ENCODE measurements around the gene RALY. TPM values are rescaled to one million over a fixed set of nuclear protein-coding genes. Genes with fewer than 3 reads are reported as not detected.

RALY gene
- total RNA-seq (100 to 1,000 TPM; 112 to 116 TPM), polyA plus RNA-seq (100 to 1,000 TPM; 191 to 218 TPM)

DNA sequence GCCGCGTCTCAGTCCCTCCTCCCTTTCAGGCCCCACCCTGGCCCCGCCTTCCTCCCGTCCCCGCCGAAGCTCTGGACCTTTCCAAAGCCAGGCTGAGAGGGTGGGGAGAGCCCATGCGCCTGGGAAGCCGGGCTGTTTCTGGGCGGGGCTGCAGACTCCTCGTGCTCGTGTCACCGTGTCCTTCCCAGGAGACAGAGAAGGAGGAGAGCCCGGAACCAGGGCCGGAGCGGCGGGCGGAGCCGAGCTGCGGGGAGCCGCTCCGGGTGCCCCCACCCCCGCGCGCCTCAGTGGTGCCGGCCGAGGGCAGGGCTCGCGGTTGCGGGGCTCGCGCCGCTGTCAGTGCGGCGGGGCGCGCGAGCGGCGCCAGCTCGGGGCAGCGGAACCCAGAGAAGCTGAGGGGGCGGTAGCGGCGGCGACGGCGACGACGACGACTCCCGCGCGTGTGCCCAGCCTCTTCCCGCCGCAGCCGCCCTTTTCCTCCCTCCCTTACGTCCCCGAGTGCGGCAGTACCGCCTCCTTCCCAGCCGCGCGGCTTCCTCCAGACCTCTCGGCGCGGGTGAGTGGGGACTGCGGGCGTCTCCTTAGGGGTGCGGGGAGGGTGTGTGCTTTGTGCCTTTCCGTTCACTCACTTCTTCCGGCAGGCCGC is at the start of gene RALY:
Gene RALY (plus strand): TSS at position 336 of the 646 bp plus-strand sequence. CDS start 78,164 bp downstream, outside the sequence.
- Histone ChIP-seq H3K4me1 (ENCODE audit: insufficient read depth, low read length) (peaks cover 65% of the 10 kb centered on the region), H3K9me3 (ENCODE audit: control insufficient read depth in 1 of 2, low read length in 2 of 2) (no peaks in the 10 kb centered on the region), H3K27me3 (ENCODE audit: insufficient read depth, low read length) (no peaks in the 10 kb centered on the region), H3K36me3 (ENCODE audit: insufficient read depth, low read length) (no peaks in the 10 kb centered on the region), H3K4me3 (ENCODE audit: low read length in 2 of 2) (peak within 1 kb of the TSS; percentile 77 to 89), H3K27ac (ENCODE audit: low read depth, low read length) (peak within 1 kb of the TSS; percentile 94)
- peak; percentile 96 to 99 (median 98) for DNase-seq
- Mint-ChIP-seq H3K27ac (peak within 1 kb of the TSS; percentile 99 to 100 (median 99)), H3K4me1 (peaks cover 47 to 76% (median 60%) of the 10 kb centered on the region in 4 donors), H3K27me3 (peaks cover 0 to 2% of the 10 kb centered on the region in 2 donors), H3K4me3 (peak within 1 kb of the TSS; percentile 96 to 99 (median 98)), H3K9me3 (peaks cover 0 to 4% (median 0%) of the 10 kb centered on the region in 8 donors), H3K36me3 (peaks cover 0 to 28% of the 10 kb centered on the region in 2 donors)
- ChIA-PET POLR2A (ENCODE audit: partially characterized antibody) (interaction anchor here (0.5 to 3.6 kb wide), 36 partner anchors 9 to 1960 kb away, joined by 3 to 71 read pairs (median 4); partner anchors contain the start of genes ACTL10, CBFA2T2, CHMP4B and EIF2S2), CTCF (ENCODE audit: partially characterized antibody) (interaction anchor here (0.8 to 1.2 kb wide), 5 partner anchors 17 to 183 kb away, joined by 3 to 4 read pairs (median 3); partner anchors contain the start of gene CHMP4B)
- intact Hi-C loops (cut with micrococcal nuclease) = loop anchor here (1.0 to 5.0 kb wide), 7 partner anchors 15 to 550 kb away; partner anchors contain the start of genes AHCY, CHMP4B, EIF2S2 and SNTA1

DNA sequence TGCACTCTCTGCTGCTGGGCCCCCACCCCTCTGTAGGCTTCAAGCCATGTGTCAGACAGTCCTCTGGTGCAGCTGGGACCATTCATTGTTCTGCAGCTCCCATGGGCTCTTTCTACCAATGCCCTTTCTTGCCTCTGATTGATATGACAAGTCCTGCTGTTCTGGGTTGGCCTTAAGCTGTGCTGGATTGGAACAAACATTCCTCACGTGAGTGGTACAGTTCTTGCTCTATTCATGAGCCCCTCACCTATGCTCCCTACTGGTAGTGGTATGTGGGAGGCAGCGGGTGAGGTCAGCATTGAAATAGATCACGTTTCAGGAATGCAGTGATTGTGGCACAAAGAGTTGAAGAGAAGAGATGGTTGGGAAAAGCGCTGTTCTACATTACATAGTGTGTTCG is 48.8 kb upstream of the RALY start:
- H3K27me3 Mint-ChIP-seq = peaks cover 0 to 2% of the 10 kb centered on the region in 2 donors
- POLR2A ChIA-PET (ENCODE audit: partially characterized antibody) = interaction anchor here (0.6 kb wide), 1 partner anchor 106 kb away, joined by 3 read pairs; no protein-coding TSS in a partner anchor
- peaks cover 5 to 9% of the 10 kb centered on the region in 2 donors for H3K36me3 Mint-ChIP-seq
- no peaks in the 10 kb centered on the region for H3K4me1 Mint-ChIP-seq
- no peaks in the 10 kb centered on the region for H3K4me1 ChIP-seq (ENCODE audit: insufficient read depth, low read length)
- DNase-seq = no peak
- H3K36me3 ChIP-seq (ENCODE audit: insufficient read depth, low read length) = no peaks in the 10 kb centered on the region
- CTCF ChIA-PET (ENCODE audit: partially characterized antibody) = interaction anchor here (0.7 kb wide), 1 partner anchor 7 kb away, joined by 3 read pairs; no protein-coding TSS in a partner anchor
- no peak overlapping the region for H3K27ac ChIP-seq (ENCODE audit: low read depth, low read length)
- no peak overlapping the region for H3K27ac Mint-ChIP-seq
- intact Hi-C loops (cut with micrococcal nuclease) = no loop called here
- H3K27me3 ChIP-seq (ENCODE audit: insufficient read depth, low read length) = no peaks in the 10 kb centered on the region
- peaks cover 0 to 18% of the 10 kb centered on the region in 2 donors for H3K9me3 ChIP-seq (ENCODE audit: control insufficient read depth in 1 of 2, low read length in 2 of 2)
- H3K9me3 Mint-ChIP-seq = peaks cover 6 to 25% (median 21%) of the 10 kb centered on the region in 8 donors
- no peak overlapping the region for H3K4me3 ChIP-seq (ENCODE audit: low read length in 2 of 2)
- no peak overlapping the region for H3K4me3 Mint-ChIP-seq

DNA sequence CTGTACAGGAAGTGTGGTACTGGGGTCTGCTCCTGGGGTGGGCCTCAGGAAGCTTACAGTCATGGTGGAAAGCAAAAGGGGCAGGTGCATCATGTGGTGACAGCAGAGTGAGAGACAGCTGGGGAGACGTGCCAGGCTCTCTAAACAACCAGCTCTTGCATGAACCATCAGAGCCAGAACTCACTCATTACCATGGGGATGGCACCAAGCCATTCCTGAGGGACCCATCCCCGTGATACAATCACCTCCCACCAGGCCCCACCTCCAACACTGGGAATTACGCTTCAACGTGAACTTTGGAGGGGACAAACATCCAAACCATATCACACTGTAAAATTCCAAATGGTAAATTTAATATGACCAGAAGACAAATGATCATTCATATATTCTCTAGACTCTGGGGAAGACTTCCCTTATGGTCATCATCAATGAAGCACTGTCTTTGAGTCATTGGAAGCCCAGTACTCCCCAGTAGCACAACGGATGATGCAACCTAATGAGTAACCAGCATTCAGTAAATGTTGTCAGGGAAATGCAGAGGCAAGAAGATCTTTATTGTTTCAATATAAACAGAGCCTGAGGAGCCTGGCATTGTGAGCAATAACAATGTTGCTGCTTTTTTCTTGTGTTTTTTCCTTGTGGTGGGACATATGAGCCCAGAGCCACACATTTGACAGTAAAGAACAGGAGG is 48.2 kb upstream of the RALY start:
- Mint-ChIP-seq H3K27me3 (peaks cover 0 to 2% of the 10 kb centered on the region in 2 donors), H3K9me3 (peaks cover 6 to 30% (median 22%) of the 10 kb centered on the region in 8 donors), H3K4me1 (no peaks in the 10 kb centered on the region), H3K4me3 (no peak overlapping the region), H3K27ac (no peak overlapping the region), H3K36me3 (peaks cover 5 to 9% of the 10 kb centered on the region in 2 donors)
- H3K4me1 ChIP-seq (ENCODE audit: insufficient read depth, low read length) = no peaks in the 10 kb centered on the region
- ChIA-PET CTCF (ENCODE audit: partially characterized antibody) (no interaction called here), POLR2A (ENCODE audit: partially characterized antibody) (no interaction called here)
- no peak overlapping the region for H3K27ac ChIP-seq (ENCODE audit: low read depth, low read length)
- H3K36me3 ChIP-seq (ENCODE audit: insufficient read depth, low read length) = no peaks in the 10 kb centered on the region
- intact Hi-C loops (cut with micrococcal nuclease) = no loop called here
- H3K9me3 ChIP-seq (ENCODE audit: control insufficient read depth in 1 of 2, low read length in 2 of 2) = peaks cover 0 to 18% of the 10 kb centered on the region in 2 donors
- DNase-seq = no peak
- no peaks in the 10 kb centered on the region for H3K27me3 ChIP-seq (ENCODE audit: insufficient read depth, low read length)
- no peak overlapping the region for H3K4me3 ChIP-seq (ENCODE audit: low read length in 2 of 2)

DNA sequence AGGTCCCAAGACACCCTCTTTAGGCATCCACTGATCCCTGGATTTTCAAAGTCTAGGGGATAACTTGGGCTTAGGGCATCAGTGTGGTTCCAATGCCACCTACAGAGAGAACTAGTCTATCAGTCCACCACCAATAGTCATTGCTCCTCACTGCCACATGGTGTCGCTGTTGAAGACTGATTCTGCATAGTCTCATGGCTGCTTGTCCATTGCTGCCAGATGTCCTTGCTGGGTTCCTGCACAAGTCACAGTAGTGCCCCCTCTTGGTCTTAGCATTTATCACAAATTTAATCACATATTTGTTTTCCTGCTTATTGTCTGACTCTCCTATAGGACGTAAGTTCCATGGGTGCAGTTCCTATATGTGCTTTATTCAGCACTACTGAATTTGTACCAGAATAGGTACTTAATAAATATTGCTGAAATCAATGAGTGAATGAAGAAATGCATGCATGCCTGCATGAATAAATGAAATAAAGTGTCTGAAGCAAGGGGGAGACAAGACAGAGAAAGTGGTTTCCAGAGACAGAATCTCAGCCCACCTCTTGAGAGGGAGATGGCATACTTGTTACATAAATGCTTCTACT is 45.9 kb upstream of the RALY start:
- ChIA-PET POLR2A (ENCODE audit: partially characterized antibody) (no interaction called here), CTCF (ENCODE audit: partially characterized antibody) (no interaction called here)
- intact Hi-C loops (cut with micrococcal nuclease) = no loop called here
- Histone ChIP-seq H3K27me3 (ENCODE audit: insufficient read depth, low read length) (no peaks in the 10 kb centered on the region), H3K4me1 (ENCODE audit: insufficient read depth, low read length) (no peaks in the 10 kb centered on the region), H3K36me3 (ENCODE audit: insufficient read depth, low read length) (no peaks in the 10 kb centered on the region), H3K27ac (ENCODE audit: low read depth, low read length) (no peak overlapping the region), H3K9me3 (ENCODE audit: control insufficient read depth in 1 of 2, low read length in 2 of 2) (peaks cover 0 to 18% of the 10 kb centered on the region in 2 donors), H3K4me3 (ENCODE audit: low read length in 2 of 2) (no peak overlapping the region)
- no peaks in the 10 kb centered on the region for H3K4me1 Mint-ChIP-seq
- H3K9me3 Mint-ChIP-seq = peaks cover 6 to 37% (median 30%) of the 10 kb centered on the region in 8 donors
- peak; percentile 25 to 48 (median 34) for DNase-seq
- H3K27ac Mint-ChIP-seq = no peak overlapping the region
- H3K27me3 Mint-ChIP-seq = peaks cover 0 to 4% of the 10 kb centered on the region in 2 donors
- no peak overlapping the region for H3K4me3 Mint-ChIP-seq
- peaks cover 9 to 10% of the 10 kb centered on the region in 2 donors for H3K36me3 Mint-ChIP-seq

DNA sequence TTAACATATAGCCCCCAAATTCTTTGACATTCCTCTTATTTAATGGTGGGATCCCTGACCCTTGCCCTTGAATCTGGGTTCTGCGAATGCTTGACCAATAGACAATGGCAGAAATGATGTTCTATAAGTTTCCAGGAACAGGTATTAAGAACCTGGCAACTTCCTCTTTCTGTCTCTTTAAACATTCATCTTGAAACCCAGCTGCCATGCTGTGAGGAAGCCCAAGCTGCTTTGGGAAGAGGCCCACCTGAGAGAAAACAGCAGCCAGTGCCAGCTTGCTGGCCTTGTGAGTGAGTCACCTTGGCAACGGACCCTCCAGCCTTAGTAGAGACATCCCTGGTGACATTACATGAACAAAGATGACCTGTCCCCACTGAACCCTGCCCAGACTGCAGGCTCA is 45.2 kb upstream of the RALY start:
- intact Hi-C loops (cut with micrococcal nuclease) = no loop called here
- POLR2A ChIA-PET (ENCODE audit: partially characterized antibody) = no interaction called here
- no peak overlapping the region for H3K27ac ChIP-seq (ENCODE audit: low read depth, low read length)
- Mint-ChIP-seq H3K36me3 (peaks cover 9 to 10% of the 10 kb centered on the region in 2 donors), H3K4me1 (no peaks in the 10 kb centered on the region), H3K27ac (no peak overlapping the region), H3K27me3 (peaks cover under 1 to 6% of the 10 kb centered on the region in 2 donors), H3K9me3 (peaks cover 6 to 37% (median 30%) of the 10 kb centered on the region in 8 donors), H3K4me3 (no peak overlapping the region)
- no peak overlapping the region for H3K4me3 ChIP-seq (ENCODE audit: low read length in 2 of 2)
- H3K9me3 ChIP-seq (ENCODE audit: control insufficient read depth in 1 of 2, low read length in 2 of 2) = peaks cover 0 to 18% of the 10 kb centered on the region in 2 donors
- CTCF ChIA-PET (ENCODE audit: partially characterized antibody) = interaction anchor here (1.0 to 1.1 kb wide), 2 partner anchors 34 to 182 kb away, joined by 3 read pairs; no protein-coding TSS in a partner anchor
- no peaks in the 10 kb centered on the region for H3K27me3 ChIP-seq (ENCODE audit: insufficient read depth, low read length)
- no peaks in the 10 kb centered on the region for H3K36me3 ChIP-seq (ENCODE audit: insufficient read depth, low read length)
- DNase-seq = no peak
- no peaks in the 10 kb centered on the region for H3K4me1 ChIP-seq (ENCODE audit: insufficient read depth, low read length)

DNA sequence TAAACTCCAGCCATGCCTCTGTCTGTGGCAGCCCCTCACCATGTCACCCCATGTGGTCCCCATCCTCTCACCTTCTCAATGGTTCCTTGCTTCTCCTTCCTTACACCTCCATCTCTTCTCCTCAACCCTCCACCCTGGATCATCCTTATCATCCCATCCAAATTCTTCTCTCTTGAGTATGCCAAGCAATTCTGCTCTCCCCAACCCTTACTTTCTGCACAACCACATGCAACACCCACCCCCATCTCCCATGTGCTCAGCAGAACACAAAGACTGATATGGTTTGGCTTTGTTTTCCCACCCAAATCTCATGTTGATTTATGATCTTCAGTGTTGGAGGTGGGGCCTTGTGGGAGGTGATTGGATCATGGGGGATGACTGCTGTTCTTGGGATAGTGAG is 42.5 kb upstream of the RALY start:
- H3K4me3 Mint-ChIP-seq = no peak overlapping the region
- Histone ChIP-seq H3K27me3 (ENCODE audit: insufficient read depth, low read length) (no peaks in the 10 kb centered on the region), H3K4me3 (ENCODE audit: low read length in 2 of 2) (no peak overlapping the region), H3K9me3 (ENCODE audit: control insufficient read depth in 1 of 2, low read length in 2 of 2) (peaks cover 0 to 18% of the 10 kb centered on the region in 2 donors), H3K36me3 (ENCODE audit: insufficient read depth, low read length) (no peaks in the 10 kb centered on the region), H3K4me1 (ENCODE audit: insufficient read depth, low read length) (no peaks in the 10 kb centered on the region), H3K27ac (ENCODE audit: low read depth, low read length) (no peak overlapping the region)
- no peak overlapping the region for H3K27ac Mint-ChIP-seq
- H3K36me3 Mint-ChIP-seq = peaks cover 9 to 10% of the 10 kb centered on the region in 2 donors
- peaks cover 6 to 37% (median 30%) of the 10 kb centered on the region in 8 donors for H3K9me3 Mint-ChIP-seq
- no peaks in the 10 kb centered on the region for H3K4me1 Mint-ChIP-seq
- intact Hi-C loops (cut with micrococcal nuclease) = no loop called here
- ChIA-PET CTCF (ENCODE audit: partially characterized antibody) (no interaction called here), POLR2A (ENCODE audit: partially characterized antibody) (no interaction called here)
- DNase-seq = no peak
- peaks cover 2 to 5% of the 10 kb centered on the region in 2 donors for H3K27me3 Mint-ChIP-seq

DNA sequence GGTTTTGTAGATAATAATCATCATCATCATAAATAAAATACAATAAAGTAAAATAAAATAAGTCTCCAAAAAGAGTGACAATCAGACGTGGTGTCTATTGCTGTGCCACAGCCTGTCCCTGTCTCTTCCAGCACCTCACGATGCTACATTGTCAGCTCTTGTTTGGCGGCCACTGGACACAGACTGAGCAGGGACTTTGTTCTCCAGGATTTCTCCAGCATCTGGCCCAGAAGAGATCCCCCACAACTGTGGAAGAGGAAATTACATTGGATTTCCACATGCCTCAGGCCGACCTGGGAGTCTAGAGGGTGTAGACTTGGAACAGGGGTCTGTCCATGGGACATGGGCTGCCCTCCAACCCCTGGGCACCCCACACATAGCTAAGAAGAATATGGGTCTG is 39.2 kb upstream of the RALY start:
- no peaks in the 10 kb centered on the region for H3K36me3 ChIP-seq (ENCODE audit: insufficient read depth, low read length)
- Mint-ChIP-seq H3K9me3 (peaks cover 0 to 17% (median 12%) of the 10 kb centered on the region in 8 donors), H3K4me3 (no peak overlapping the region), H3K27ac (no peak overlapping the region), H3K27me3 (peaks cover 2 to 5% of the 10 kb centered on the region in 2 donors), H3K36me3 (peaks cover 3 to 4% of the 10 kb centered on the region in 2 donors), H3K4me1 (no peaks in the 10 kb centered on the region)
- H3K27ac ChIP-seq (ENCODE audit: low read depth, low read length) = no peak overlapping the region
- no peaks in the 10 kb centered on the region for H3K4me1 ChIP-seq (ENCODE audit: insufficient read depth, low read length)
- no peak overlapping the region for H3K4me3 ChIP-seq (ENCODE audit: low read length in 2 of 2)
- intact Hi-C loops (cut with micrococcal nuclease) = no loop called here
- DNase-seq = no peak
- CTCF ChIA-PET (ENCODE audit: partially characterized antibody) = no interaction called here
- no peaks in the 10 kb centered on the region for H3K9me3 ChIP-seq (ENCODE audit: control insufficient read depth in 1 of 2, low read length in 2 of 2)
- POLR2A ChIA-PET (ENCODE audit: partially characterized antibody) = no interaction called here
- no peaks in the 10 kb centered on the region for H3K27me3 ChIP-seq (ENCODE audit: insufficient read depth, low read length)
